GM21723 (cell line): ENCODE measurements around the gene ACKR3.
A peak's percentile ranks its signal among the peaks of the same experiment; 100 is the strongest.

Source experiments
- ATAC-seq: cut with Tn5 transposase; IDR thresholded peaks from one replicate; pipeline ENCODE4 v1.9.1; 2021; ENCODE audit warnings: mild to moderate bottlenecking, moderate library complexity; ENCODE audit not compliant: unreplicated experiment

The ACKR3 gene

DNA sequence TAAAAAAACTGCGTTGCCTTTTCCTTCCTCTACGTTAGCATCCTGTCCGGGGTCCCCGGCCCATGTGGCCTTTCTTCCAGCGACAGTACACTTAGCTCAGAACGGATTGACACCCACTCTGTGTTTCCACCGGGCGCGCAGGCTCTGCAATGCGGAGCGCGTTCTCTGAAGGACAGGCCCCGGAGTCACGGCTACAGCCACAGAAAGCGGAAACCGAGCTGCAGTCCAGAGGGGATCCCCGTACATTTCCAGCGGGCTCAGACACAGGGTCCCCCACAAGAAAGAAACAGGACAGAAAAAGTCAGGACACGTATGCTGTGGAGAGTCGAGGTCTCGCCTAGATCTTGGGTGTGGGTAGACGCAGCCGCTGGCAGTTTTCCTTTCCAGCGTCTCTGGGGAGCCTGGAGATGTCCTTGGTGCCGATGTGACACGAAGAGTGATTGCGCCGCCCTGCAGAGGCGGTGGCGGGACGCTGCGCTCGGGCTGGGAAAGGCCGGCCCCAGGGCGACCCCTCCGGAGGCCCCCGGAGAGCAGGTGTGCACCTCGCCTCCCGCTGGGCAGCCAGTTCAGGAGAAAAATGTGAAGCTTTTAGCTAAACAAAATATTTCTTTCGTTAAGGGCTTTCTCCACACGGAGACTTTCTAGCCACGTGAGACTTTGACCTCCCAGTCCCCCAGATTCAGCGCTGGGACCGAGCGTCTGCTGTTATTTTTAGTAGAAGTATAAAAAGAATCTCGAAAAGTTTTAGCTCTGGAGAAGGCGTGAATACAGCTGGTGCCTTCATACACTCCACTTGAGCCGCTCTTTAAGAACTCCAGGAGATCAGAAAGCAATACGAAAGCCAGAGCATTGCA is 1.3 kb upstream of the ACKR3 start:
- ATAC-seq, result peak; percentile 49

DNA sequence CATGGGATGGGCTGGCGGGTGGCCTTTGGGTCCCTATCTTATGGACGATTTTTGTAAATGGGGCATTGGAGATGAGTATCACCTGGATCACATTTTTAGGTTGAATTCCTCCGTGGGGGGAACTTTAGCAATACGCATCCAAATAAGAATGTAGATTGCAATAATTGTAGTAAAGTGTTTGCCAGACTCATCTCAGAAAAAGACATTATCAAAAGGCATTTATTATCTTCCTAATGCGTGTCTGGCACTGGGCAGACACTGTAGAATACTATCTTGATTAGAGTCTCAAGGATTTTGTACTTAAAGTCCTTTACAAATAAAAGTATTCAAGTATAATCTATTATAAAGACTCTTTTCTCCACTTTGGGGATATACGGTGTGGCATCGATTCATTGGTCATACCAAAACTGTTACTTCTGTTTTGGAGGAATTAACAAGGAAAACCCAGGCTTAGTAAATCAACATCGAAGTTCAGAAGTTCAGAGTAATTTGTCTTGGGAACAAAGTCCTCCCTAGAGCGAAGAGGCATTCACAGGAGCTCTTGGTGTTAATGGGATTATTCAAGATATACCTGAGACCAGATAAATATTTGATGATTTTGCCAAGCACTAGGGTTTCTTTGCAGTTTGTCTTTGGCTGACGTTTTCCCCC is 578 bp upstream of the ACKR3 start:
- ATAC-seq, result no peak

DNA sequence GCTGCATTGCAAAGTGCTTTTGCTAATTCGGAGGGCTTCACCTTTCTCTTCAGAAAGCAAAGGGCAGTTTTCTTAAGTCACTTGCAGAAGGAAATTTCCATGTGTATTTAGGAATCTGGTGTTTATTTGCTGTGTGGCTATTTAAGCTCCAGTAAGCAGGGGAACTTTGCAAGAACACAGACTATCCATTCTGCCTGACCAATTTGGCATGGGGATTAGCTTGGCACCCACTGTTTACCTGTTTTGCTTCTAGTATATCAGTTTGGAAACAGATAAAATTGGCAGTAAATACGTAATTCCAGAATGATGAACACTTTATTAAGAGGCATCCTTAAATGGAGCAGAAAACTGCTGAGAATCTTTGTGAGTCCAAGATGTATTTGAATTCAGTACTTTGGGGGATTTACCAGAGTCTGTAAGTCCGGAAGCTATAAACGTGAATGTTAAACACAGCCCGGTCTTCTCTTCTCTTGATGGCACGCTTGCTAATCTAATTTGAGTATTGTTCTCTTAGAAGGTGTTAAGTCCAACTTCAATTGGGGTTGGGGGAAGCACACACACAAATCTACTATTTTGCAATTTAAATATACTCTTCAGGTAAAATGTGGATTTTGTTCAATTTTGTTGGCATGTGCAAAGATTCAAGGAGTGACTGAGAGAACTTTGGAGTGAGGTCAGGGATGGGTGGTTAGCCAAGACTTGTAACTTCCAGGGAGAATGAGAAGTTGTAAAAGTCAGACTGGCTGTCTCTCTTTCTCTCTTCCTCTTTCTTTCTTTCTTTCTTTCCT is 650 bp downstream of the ACKR3 start:
- ATAC-seq, result no peak

DNA sequence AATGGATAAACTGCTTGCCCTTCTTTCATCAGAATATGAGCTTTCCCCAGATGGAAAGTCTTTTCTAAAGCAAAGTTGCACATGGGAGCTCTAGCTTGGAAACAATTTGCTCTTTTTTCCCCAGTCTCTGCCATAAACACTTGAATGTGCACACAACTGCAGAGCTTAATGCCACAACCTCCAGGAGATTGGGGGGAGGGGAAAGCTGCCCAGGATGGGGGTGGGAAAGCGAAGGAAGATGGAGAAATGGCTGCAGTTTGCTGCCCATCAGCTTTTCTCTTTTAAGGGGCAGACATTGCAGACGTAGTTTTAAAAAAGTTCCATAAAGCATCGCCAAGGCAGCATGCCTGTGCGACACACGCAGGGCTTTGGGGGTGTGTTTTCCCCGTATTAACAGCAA is 1.5 kb downstream of the ACKR3 start:
- no peak for ATAC-seq

DNA sequence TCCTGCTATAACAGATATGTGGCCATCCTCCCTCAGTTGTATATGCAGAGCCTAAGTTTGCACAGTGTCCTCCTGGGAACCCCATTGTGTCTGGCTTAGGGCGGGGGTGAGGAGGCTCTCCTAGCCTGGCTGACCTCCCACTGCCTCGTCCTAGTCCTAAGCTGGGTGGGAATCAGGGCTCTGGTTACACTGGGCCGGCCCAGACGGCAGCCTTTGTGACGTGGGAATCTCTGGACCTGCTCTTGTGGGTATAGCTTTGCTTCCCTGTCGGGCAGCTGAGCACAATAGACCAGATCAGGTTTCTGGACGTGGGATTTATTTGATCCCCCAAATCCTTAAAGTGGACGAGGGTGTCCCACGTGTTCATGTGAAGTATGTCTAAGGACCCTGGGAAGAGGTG is 2.9 kb downstream of the ACKR3 start:
- ATAC-seq, result no peak

DNA sequence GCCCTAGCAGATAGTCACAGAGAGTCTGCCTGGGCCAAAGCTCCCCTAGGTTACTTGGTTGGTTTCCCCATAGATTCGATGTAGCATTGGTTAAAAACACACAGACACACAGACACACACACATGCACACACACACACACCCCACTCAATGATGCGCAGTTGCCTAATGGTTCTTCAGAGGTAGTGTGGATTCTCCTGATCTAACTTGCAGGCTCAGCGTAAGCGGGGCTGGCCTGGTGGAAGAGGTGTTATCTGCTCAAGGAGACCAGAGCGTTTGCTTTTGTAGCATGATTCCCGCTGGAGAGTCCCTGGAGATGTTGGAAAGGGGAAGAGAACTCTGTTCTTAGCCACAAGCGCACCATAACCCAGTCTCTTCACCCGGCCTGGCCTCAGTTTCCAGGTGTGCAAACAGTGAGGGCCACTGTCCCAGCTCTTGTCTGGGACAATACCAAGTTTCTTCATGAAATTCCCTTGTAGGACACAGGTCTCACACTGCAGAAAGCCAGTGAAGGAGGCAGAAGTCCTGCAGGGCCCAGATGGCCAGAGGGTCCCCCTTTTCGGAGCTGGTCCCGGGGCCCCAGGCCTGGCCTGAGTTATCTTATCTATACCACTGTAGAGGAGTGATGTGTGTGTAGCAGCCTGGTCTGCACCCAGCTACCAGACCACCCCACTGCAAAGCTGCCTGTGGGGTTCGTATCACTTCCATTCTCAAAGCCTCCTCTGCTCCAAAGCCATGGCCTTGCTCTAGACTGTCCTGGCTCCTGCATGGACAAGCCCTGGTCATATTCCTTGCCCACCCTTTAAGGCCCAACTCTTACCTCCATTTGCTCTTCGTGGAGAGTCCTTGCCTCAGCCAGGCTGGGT is 3.7 kb downstream of the ACKR3 start:
- ATAC-seq, result no peak

DNA sequence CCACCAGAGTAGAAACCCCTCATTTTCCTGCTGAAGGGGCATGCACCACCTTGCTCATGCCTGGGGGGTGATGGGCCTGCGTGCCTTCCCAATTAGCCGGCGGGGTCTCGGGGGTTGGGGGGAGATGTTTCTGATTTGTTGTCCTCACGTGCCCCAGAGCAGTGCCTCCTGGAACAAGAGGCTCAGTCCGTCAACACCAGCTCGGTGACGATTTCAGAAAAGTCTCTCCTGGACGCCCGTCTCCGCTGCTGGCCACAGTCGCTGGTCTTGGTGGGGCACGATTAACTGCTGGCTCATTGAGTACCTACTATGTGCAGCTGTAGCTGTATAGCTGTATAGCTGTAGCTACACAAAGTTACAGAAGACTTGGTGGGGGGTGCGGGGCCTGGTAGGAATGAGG is 4.4 kb downstream of the ACKR3 start:
- no peak for ATAC-seq

DNA sequence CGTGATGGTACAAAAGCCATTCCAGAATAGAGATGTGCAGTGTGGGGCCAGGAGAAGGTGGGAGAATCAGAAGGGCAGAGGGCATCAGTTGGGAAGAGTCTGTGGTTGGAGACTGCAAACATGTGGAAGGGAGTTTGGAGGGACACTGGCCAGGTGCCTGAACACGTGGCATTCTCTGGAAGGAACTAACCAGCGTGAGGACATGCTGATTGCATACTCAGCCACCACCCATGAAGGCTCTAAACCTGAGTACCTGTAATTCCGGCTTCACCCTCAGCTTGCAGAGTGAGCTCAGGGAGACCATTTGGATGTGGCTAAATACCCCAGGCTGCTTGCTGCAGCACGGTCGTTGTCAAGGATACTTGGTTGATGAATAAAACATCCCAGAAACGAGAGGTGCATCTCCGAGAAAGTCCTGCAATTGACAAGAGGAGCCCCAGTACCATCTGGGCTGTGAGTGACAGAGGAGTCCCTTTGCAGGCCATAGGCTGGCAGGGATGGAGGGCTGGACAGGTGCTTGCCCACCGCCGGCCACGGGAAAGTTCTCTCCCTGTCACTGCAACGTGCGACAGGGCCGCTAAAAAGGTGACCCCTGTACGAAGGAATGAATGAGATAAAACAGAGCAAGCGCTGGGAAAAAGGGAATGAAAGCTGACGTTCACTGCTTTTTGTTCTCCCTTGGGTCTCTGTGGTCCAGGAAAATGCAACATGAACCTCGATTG is 5.0 kb downstream of the ACKR3 start:
- no peak for ATAC-seq

DNA sequence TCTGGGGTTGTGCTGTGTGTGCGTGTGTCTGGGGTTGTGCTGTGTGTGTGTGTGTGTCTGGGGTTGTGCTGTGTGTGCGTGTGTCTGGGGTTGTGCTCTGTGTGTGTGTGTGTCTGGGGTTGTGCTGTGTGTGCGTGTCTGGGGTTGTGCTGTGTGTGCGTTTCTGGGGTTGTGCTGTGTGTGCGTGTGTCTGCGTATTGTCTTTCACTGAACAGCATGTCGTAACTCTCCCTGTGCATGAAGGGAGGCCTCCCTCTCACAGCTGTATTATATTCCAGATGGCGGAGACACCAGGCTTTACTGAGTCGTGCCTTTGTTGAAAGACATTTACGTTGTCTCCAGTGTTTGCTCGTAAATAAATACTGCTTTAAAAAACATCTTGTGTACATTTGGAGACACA is 5.9 kb downstream of the ACKR3 start:
- ATAC-seq, result no peak

DNA sequence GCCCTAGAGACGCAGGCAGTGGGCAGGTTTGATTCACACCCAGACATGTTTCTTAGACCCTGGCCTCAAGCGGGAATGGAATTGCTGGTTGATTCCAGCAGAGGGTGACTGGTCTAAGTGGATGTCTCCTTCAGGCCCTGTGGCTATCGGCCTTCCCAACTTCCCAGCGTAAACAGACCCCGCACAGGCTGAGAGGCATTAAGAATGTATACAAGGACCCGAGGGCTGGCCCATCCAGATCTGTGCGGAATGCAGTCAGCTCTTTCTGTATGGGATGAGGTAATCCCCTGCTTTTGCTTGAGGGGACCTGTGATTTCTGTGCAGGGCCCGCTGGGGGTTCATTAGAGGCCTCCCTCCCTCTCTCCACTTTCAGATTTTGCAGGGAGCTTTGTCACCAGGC is 6.5 kb downstream of the ACKR3 start:
- ATAC-seq, result no peak

DNA sequence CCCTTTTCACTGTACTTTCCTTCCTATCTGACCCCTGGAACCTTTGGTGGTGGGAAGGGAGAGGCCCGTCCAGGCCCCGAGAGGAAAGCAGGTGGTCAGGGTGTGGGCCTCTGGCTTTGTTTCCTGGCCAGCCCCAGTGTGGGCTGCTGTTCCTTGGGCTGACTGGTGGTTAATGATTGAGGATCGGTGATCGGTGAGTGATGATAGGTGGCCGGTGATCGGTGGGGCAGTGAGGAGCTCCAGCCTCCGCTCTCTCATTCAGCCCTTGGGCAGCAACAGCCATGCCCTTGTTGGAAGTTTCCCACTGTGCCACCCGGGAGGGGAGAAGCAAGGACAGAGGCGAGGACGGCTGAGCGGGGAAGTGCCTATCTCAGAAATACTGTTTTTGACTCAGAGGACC is 7.3 kb downstream of the ACKR3 start:
- no peak for ATAC-seq

DNA sequence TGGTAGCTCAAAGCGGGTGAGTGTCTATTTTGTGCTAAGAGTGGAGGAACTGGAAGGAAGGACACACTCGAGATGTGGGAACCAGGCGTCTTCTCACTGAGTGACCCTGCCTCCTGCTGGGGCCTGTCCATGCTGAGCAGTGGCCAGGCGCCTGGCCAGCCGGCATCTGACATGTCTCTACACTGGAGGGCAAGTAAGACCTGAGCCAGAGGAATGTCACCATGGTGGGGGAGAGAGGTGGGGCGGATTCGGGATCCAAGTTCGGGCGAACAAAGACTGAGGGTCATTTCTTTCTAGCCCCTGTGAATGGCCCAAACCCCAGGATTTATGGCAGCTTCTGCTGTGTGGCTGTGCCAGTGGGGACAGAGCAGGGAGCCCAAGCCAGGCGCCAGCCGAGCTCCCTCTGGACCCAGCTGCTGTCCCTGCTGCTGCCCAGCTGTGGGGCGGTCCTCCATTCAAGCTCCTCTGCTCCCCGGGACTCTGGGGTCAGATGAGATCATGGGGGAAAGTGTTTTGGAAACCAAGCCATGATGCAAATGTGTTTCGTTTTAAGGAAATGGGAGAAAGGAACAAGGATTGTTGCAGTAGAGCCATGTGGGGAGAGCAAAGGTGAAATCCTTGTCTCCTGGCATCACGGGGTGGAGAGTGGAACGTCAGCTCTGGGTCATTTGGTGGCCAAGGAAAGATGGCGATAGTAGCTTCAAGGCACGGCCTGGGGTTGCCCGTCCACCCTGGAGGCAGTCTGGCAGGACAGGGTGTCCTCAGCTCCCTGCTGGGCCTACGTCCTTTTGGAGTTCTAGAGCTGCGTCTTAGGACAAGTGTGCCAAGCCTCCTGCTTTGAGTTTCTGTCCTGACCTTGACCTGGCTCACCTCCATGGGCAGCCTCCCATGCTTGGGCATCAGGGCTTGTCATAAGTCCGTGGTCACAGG is 8.1 kb downstream of the ACKR3 start:
- ATAC-seq, result no peak

DNA sequence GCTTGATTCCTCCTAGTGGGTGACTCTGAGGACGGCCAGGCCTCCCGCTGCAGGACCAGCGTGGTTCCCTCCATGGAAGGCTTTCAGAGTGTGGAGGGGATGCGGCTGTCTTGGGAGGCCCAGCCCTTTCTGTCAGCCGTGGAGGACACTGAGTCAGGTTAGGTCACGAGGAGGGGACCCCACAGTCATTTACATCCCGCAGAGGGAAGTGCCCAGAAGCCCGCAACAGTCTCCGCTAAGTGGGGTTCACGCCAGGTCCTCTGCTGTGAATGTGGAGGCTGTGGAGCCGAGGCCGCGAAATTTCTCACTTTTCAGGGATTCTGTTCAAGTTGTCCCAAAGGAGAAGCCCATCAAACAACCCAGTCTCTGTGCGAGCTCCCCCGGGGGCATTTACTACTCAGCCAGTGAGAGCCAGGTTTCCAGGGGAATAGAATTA is 8.8 kb downstream of the ACKR3 start:
- no peak for ATAC-seq

DNA sequence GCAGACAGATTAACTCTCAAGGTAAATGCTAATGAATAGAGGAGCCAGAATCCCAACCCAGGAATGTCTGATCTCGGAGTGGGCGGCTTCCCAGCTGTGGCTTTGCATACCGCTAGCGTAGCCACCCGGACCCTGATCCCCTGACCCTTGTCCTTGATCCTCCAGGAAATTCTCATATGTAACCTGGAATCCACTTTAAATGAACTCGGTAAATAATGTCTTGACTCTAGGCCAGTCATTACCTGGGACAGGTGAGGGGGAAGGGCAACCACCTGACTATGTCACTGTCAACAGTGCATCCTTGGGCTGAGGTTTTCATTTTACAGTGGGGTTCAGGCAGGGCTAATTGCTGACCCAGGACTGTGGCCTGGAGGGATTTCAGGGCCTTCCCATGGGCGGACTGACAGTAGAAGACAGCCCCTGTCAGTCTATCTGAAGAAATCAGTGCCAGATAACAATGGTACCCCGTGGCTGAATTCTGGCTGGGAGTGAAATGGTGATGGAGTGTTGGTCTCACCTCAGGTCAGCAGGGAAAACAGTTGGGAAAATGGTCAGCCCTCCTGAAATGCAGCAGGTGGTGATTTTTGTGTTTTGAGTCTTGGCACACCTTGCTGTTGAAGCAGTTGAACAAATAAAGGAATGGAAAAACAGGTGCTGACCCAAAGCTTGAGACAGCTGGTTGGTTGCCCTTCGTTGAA is 9.6 kb downstream of the ACKR3 start:
- ATAC-seq, result no peak

DNA sequence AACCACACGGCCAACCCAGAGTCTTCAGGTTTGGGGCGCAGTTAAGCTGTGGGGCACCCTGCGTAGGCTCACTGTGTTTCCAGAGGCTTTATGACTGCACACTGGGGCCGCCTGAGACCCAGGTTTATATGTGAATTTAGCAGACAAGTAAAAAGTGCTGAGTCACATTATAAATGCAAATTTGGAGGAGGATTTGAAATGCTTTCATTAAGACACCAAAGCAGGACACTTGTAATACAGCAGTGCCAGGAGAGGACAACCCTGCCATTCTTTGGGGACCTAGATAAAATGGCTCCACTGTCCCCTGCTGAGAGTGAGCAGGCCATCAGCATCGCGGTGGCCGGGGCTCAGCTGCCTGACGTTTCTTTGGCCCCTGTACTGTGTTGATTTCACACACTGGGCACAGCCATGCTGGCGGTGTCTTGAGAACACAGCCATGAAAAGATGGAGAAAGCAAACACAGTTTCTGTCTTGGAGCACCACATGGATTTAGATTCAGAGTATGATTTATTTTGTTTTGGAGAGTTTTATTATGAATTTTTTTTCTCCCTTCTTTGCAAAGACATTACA is 10.2 kb downstream of the ACKR3 start:
- ATAC-seq, result no peak

DNA sequence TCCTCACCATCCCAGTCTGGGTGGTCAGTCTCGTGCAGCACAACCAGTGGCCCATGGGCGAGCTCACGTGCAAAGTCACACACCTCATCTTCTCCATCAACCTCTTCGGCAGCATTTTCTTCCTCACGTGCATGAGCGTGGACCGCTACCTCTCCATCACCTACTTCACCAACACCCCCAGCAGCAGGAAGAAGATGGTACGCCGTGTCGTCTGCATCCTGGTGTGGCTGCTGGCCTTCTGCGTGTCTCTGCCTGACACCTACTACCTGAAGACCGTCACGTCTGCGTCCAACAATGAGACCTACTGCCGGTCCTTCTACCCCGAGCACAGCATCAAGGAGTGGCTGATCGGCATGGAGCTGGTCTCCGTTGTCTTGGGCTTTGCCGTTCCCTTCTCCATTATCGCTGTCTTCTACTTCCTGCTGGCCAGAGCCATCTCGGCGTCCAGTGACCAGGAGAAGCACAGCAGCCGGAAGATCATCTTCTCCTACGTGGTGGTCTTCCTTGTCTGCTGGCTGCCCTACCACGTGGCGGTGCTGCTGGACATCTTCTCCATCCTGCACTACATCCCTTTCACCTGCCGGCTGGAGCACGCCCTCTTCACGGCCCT is 11.2 kb downstream of the ACKR3 start:
- no peak for ATAC-seq

DNA sequence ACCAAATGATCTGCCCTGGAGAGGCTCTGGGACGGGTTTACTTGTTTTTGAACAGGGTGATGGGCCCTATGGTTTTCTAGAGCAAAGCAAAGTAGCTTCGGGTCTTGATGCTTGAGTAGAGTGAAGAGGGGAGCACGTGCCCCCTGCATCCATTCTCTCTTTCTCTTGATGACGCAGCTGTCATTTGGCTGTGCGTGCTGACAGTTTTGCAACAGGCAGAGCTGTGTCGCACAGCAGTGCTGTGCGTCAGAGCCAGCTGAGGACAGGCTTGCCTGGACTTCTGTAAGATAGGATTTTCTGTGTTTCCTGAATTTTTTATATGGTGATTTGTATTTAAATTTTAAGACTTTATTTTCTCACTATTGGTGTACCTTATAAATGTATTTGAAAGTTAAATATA is 11.9 kb downstream of the ACKR3 start:
- ATAC-seq, result no peak

DNA sequence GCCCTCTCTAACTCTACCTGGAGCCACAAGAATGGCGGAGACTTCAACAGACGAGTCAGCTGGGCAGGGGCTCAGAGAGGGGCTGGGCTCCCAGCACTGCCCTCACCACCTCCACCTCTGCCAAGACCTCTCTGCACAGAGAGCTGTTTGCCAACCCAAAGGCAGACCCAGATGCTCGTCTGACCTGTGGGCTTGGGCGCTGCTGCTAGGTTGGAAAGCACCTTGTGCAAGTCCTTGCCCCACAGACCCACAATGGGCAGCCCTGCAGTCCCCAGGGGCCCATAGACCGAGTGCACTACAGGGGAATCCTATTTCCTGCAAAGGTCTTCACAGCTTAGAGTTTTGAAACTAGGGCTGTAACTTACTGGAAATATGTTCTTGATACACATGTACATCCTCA is 13.3 kb downstream of the ACKR3 start:
- ATAC-seq, result no peak
